K562 (cell line): ENCODE data around the gene SLC2A9. TPM values are rescaled to one million over a fixed set of nuclear protein-coding genes. Genes with fewer than 3 reads are reported as not detected.

ENCODE experiments used
- ATAC-seq: fragments of 200-7000 bp; cut with Tn5 transposase; 3 replicates; pipeline ENCODE4 v1.9.1; 2020; ENCODE audit warnings: moderate library complexity
- BruUV-seq: library from RNA; stranded (reverse); fragments of 400-500 nt; replicated peaks from 2 replicates; lab custom pipeline; 2021; lab: Mats Ljungman, UMichigan
- CTCF ChIA-PET: fragments of 300-600 bp; formaldehyde crosslinking; extraction: SDS; loops from one replicate; lab custom pipeline; 2021; ENCODE audit warnings: low intra/inter-chr PET ratio; lab: Yijun Ruan, JAX
- POLR2A ChIA-PET: fragments of 300-600, 350-650 bp; sonication (Branson Sonifier 250); formaldehyde crosslinking; extraction: SDS; loops from one replicate; lab custom pipeline; 2021; ENCODE audit warnings: antibody characterized with exemption, inconsistent platforms; lab: Yijun Ruan, JAX
- DNase-seq, 4 experiments: peaks; one replicate each; pipeline versions ENCODE4 v3.0.0 to v3.0.0-alpha.2; 2011 to 2018; ENCODE audit warnings: low spot score in 3 of 4, mixed read lengths in 3 of 4; ENCODE audit errors: extremely low read depth in 1 of 4
- FAIRE-seq: peaks from 2 replicates; lab custom pipeline; 2011; peaks lifted over from hg19 to GRCh38; lab: Jason Lieb, UNC
- H2AFZ ChIP-seq: 2 replicates; pipeline ENCODE4 v1.6.0; 2011; ENCODE audit warnings: low read depth, low read length, control low read depth, inconsistent platforms
- H3K27ac ChIP-seq: fragments of 200-600 bp; 3 replicates; pipeline ENCODE4 v1.8.0; 2011; ENCODE audit warnings: low read depth, mild to moderate bottlenecking, control low read depth, inconsistent platforms, low read length, moderate library complexity, mixed read lengths; ENCODE audit errors: extremely low read depth
- H3K27me3 ChIP-seq, 2 experiments: fragments of 300-600 bp in 1 of 2; 2 replicates in 1 of 2; 3 replicates in 1 of 2; pipeline versions ENCODE4 v1.6.0 to v1.8.0; 2011; ENCODE audit warnings: inconsistent platforms in 2 of 2, low read length in 2 of 2, mild to moderate bottlenecking in 1 of 2, mixed read lengths in 1 of 2, moderate library complexity in 1 of 2; ENCODE audit not compliant: control insufficient read depth in 2 of 2, insufficient read depth in 2 of 2
- H3K36me3 ChIP-seq: fragments of 300-600 bp; 3 replicates; pipeline ENCODE4 v1.8.0; 2011; ENCODE audit warnings: mild to moderate bottlenecking, low read length, inconsistent platforms; ENCODE audit not compliant: control insufficient read depth, insufficient read depth
- H3K4me1 ChIP-seq, 2 experiments: fragments of 200-600 bp in 1 of 2; replicated peaks in 1 of 2; 2 replicates in 1 of 2; 3 replicates in 1 of 2; pipeline versions ENCODE4 v1.5.1 to v1.8.0; 2011; ENCODE audit warnings: inconsistent platforms in 2 of 2, low read length in 2 of 2, mild to moderate bottlenecking in 1 of 2, mixed read lengths in 1 of 2, moderate library complexity in 1 of 2; ENCODE audit not compliant: control insufficient read depth in 2 of 2, insufficient read depth in 2 of 2
- H3K4me2 ChIP-seq: 2 replicates; pipeline ENCODE4 v1.6.1; 2011; ENCODE audit warnings: low read length, control low read depth, inconsistent platforms, mixed read lengths; ENCODE audit not compliant: insufficient read depth
- H3K4me3 ChIP-seq: fragments of 200-600 bp; sonication (generic), shearing (Covaris generic); 2 replicates; pipeline ENCODE4 v1.5.1; 2016; ENCODE audit warnings: control low read depth, inconsistent platforms
- H3K79me2 ChIP-seq: fragments of 200-600 bp; 3 replicates; pipeline ENCODE4 v1.8.0; 2011; ENCODE audit warnings: low read length, inconsistent platforms; ENCODE audit not compliant: control insufficient read depth, insufficient read depth
- H3K9ac ChIP-seq, 2 experiments: 2 replicates each; pipeline versions ENCODE4 v1.6.0 to v1.6.1; 2011; ENCODE audit warnings: low read depth in 2 of 2, low read length in 2 of 2, control low read depth in 1 of 2, inconsistent platforms in 1 of 2, mild to moderate bottlenecking in 1 of 2, mixed read lengths in 1 of 2; ENCODE audit not compliant: insufficient read depth in 1 of 2
- H3K9me1 ChIP-seq: one replicate; pipeline ENCODE4 v1.6.0; 2011; ENCODE audit warnings: inconsistent platforms, mild to moderate bottlenecking, low read length, moderate library complexity; ENCODE audit not compliant: control insufficient read depth, insufficient read depth
- H3K9me3 ChIP-seq: replicated peaks from 2 replicates; pipeline ENCODE4 v1.5.1; 2011; ENCODE audit warnings: low read depth, low read length, inconsistent platforms; ENCODE audit not compliant: control insufficient read depth, insufficient read depth
- H4K20me1 ChIP-seq: replicated peaks from 2 replicates; pipeline ENCODE4 v1.6.1; 2011; ENCODE audit warnings: low read length, inconsistent platforms, mixed read lengths; ENCODE audit not compliant: control insufficient read depth, insufficient read depth
- ARNT ChIP-seq, 2 experiments: fragments of 450-650 bp; IDR thresholded peaks; 2 replicates each; pipeline ENCODE4 v1.6.1; 2016; ENCODE audit warnings: mild to moderate bottlenecking in 1 of 2
- KDM1A ChIP-seq, 2 experiments: fragments of 450-650 bp; IDR thresholded peaks; 2 replicates each; pipeline ENCODE4 v1.6.1; 2016; ENCODE audit warnings: mild to moderate bottlenecking in 2 of 2
- MAZ ChIP-seq, 2 experiments: fragments of 450-650 bp in 1 of 2; sonication (generic) in 1 of 2; formaldehyde crosslinking; IDR thresholded peaks in 1 of 2; conservative IDR thresholded peaks in 1 of 2; 2 replicates each; pipeline versions ENCODE4 v1.4.0 to v1.5.0; 2020; ENCODE audit warnings: mild to moderate bottlenecking in 1 of 2, missing genetic modification reagents in 1 of 2
- NELFE ChIP-seq: IDR thresholded peaks from 2 replicates; pipeline ENCODE4 v1.6.1; 2011; ENCODE audit warnings: mild to moderate bottlenecking; ENCODE audit not compliant: insufficient read depth, insufficient read length
- NR1H2 ChIP-seq: sonication (generic); formaldehyde crosslinking; IDR thresholded peaks from 2 replicates; pipeline ENCODE4 v1.4.0; 2020; ENCODE audit warnings: mild to moderate bottlenecking, missing genetic modification reagents
- POLR2B ChIP-seq: fragments of 450-650 bp; IDR thresholded peaks from 2 replicates; pipeline ENCODE4 v1.6.1; 2018; ENCODE audit warnings: low read depth; ENCODE audit not compliant: partially characterized antibody
- RBM25 ChIP-seq: fragments of 200-400 bp; formaldehyde crosslinking; IDR thresholded peaks from 2 replicates; pipeline ENCODE4 v1.6.1; 2018; ENCODE audit warnings: low read length, low read depth, moderate library complexity; ENCODE audit not compliant: severe bottlenecking
- SMAD4 ChIP-seq: fragments of 250-450 bp; sonication (Bioruptor Pico); conservative IDR thresholded peaks from 2 replicates; pipeline ENCODE4 v1.8.0; 2021; ENCODE audit warnings: inconsistent platforms, mild to moderate bottlenecking, moderate library complexity
- TAF15 ChIP-seq: fragments of 200-400 bp; formaldehyde crosslinking; IDR thresholded peaks from 2 replicates; pipeline ENCODE4 v1.6.1; 2017; ENCODE audit warnings: mild to moderate bottlenecking, low read depth, low read length, moderate library complexity
- ZNF174 ChIP-seq: fragments of 250-450 bp; sonication (Bioruptor Pico); IDR thresholded peaks from 2 replicates; pipeline ENCODE4 v1.4.0; 2020; ENCODE audit warnings: mild to moderate bottlenecking
- ZNF695 ChIP-seq: fragments of 450-650 bp; formaldehyde crosslinking; IDR thresholded peaks from 2 replicates; pipeline ENCODE4 v1.4.0; 2020; ENCODE audit warnings: mild to moderate bottlenecking, moderate library complexity
- ZNF76 ChIP-seq: fragments of 250-450 bp; sonication (Bioruptor Pico); IDR thresholded peaks from 2 replicates; pipeline ENCODE4 v1.4.0; 2020; ENCODE audit warnings: mild to moderate bottlenecking, moderate library complexity, borderline replicate concordance
- WGBS: fragments of 100-300 bp; shearing (Covaris generic); methylation state at CpG from one replicate; pipeline ENCODE4 v1.1.6; 2016; ENCODE audit warnings: low coverage, mixed read lengths; ENCODE audit not compliant: insufficient coverage; ENCODE audit errors: missing lambda C conversion rate; 5-methylcytosine and 5-hydroxymethylcytosine counted together
- in situ Hi-C: fragments of 300-500 bp; cut with MboI; formaldehyde crosslinking; loops from 4 replicates; pipeline ENCODE4 v1.15.0; 2018; ENCODE audit warnings: inconsistent platforms, mixed read lengths
- intact Hi-C: fragments of 100-400 bp; cut with micrococcal nuclease; formaldehyde crosslinking; loops from 2 replicates; pipeline ENCODE4 v1.14.2; 2022
- polyA plus RNA-seq, 8 experiments: library from polyadenylated mRNA; depleted of rRNA in 4 of 8; stranded (reverse) in 5 of 8; unstranded in 3 of 8; fragments of >200 nt; fragmentation: Nextera tagmentation in 2 of 8; fragmentation: Illumina TruSeq in 1 of 8; extraction: Ambion mirVana in 2 of 8; extraction: Trizol in 1 of 8; gene quantifications; 2 replicates each; pipeline versions ENCODE4 v1.2.1 to v1.2.3, GENCODE V29; 2011 to 2014; ENCODE audit warnings: inconsistent platforms in 1 of 8, missing spikeins in 1 of 8
- total RNA-seq, 7 experiments: library from RNA; depleted of rRNA in 6 of 7; stranded (reverse); fragments of >200 nt in 6 of 7; fragmentation: Illumina TruSeq in 2 of 7; extraction: Trizol in 2 of 7; gene quantifications; 2 replicates each; pipeline versions ENCODE4 v1.2.1 to v1.2.3, GENCODE V29; 2011 to 2021; ENCODE audit warnings: low replicate concordance in 1 of 7

Gene SLC2A9
- total and polyA plus RNA-seq, 9 of the 15 experiments (the other 6 are each of a cell fraction or from before 2014, with no cell fraction given) = 0.15 to 1.9 (median 0.76) TPM

DNA sequence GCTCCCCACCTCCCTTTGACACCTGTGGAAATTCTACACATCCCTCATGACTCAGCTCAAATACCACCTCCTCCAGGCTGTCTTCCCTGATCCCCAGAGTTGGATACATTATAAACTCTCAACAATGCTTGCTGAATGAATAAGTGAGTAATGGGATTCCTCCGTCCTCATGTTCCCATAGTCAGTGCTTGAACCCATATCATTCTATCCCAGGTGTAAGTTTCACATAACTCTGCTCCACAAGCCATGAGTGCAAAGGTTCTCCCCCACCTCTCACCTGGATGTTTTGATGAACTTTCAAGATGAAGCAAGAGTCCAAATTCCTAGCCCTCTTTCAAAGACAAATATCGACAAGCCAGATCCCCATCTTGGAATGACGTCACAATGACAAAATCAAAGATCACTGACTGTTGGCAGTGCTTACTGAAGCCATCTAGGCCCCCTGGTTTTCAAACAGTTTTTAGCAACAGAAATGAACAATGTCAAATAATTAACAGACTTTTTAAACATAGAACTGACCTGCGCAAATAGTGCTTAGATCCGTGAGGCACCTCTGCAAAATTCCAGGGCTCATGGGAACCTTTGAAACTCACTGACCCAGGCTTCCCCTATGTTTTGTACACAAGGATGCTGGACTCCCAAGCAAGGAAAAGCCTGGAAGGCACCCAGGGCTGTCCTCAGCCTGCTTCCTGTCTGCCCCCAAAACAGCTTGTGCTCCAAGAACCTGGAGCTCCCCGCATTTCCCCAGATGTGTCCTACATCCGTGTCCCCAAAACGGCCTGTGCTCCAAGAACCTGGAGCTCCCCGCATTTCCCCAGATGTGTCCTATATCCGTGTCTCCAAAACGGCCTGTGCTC, 4.0 kb downstream of the SLC2A9 start (continued):
- TF ChIP-seq MAZ (CRISPR knock-in tag; conservative IDR thresholded peaks at IDR 0.05 in 1 of 2, IDR thresholded peaks at IDR 0.05 in 1 of 2) (no peak), ZNF695 (CRISPR knock-in tag) (no peak)
- TF ChIP-seq, all 486 proteins: peak for 5

DNA sequence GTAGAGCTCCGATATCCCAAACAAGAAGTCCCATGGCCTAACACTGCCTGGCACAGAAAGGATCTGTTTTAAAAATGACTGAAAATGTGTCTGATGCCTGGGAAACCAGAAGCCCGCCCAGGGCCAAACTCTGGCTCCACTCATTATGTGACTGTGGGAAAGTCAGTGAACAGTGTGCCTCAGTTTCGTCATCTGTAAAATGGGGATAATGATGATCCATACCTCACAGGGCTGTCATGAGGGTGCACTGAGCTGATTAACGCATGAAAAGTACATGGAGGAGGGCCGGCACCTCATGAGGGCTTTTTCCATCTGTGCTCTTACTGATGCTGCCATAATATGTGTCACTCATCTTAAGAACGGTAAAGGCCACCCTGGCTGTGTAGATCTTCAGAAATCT, 5.1 kb downstream of the SLC2A9 start:
- no peak overlapping the region for H3K27ac ChIP-seq
- TF ChIP-seq KDM1A (IDR thresholded peaks at IDR 0.05) (peak in 1 of 2 experiments; percentile 40; a peak in 1 of 4 replicates), ZNF76 (CRISPR knock-in tag) (no peak), ARNT (IDR thresholded peaks at IDR 0.05) (no peak), ZNF174 (CRISPR knock-in tag) (no peak), NELFE (no peak), SMAD4 (CRISPR knock-in tag) (no peak), RBM25 (peak; percentile 86), POLR2B (no peak), TAF15 (no peak), NR1H2 (CRISPR knock-in tag) (no peak)
- in situ Hi-C loops = loop anchor here (5.0 kb wide), 2 partner anchors 254 to 314 kb away; no protein-coding TSS in a partner anchor
- DNase-seq (no peak), FAIRE-seq (no peak), ATAC-seq (no peak)
- no peaks in the 10 kb centered on the region for H3K9me1 ChIP-seq
- H3K36me3 ChIP-seq = no peaks in the 10 kb centered on the region
- H3K4me1 ChIP-seq = peaks cover 12 to 16% of the 10 kb centered on the region in 2 experiments; a peak in 4 of 5 replicates
- no TSS peak for BruUV-seq
- 19% methylated on average over 6 of the region's 6 CpGs for WGBS
- ChIA-PET CTCF (interaction anchor here (1.7 kb wide), 1 partner anchor 45 kb away, joined by 3 read pairs; no protein-coding TSS in a partner anchor), POLR2A (no interaction called here)
- no peaks in the 10 kb centered on the region for H3K9me3 ChIP-seq
- no peak overlapping the region for H2AFZ ChIP-seq
- intact Hi-C loops = loop anchor here (5.0 kb wide), 1 partner anchor 119 kb away; no protein-coding TSS in a partner anchor
- no peak overlapping the region for H3K4me3 ChIP-seq
- no peak overlapping the region for H3K4me2 ChIP-seq
- no peaks in the 10 kb centered on the region for H3K79me2 ChIP-seq
- 0 out of 2 replicates have a peak, but pooled peaks cover 3% of the 10 kb centered on the region for H4K20me1 ChIP-seq
- H3K9ac ChIP-seq = no peak overlapping the region
- peaks cover 0 to 1% of the 10 kb centered on the region in 2 experiments; a peak in 1 of 5 replicates for H3K27me3 ChIP-seq
